K562 (cell line): Measurements from ENCODE around the gene MINK1. TPM values are rescaled to one million over a fixed set of nuclear protein-coding genes. Genes with fewer than 3 reads are reported as not detected.

ENCODE experiments used
- ATAC-seq: fragments of 200-7000 bp; cut with Tn5 transposase; 3 replicates; pipeline ENCODE4 v1.9.1; 2020; ENCODE audit warnings: moderate library complexity
- BruUV-seq: library from RNA; stranded (reverse); fragments of 400-500 nt; replicated peaks from 2 replicates; lab custom pipeline; 2021; lab: Mats Ljungman, UMichigan
- CTCF ChIA-PET: fragments of 300-600 bp; formaldehyde crosslinking; extraction: SDS; loops from one replicate; lab custom pipeline; 2021; ENCODE audit warnings: low intra/inter-chr PET ratio; lab: Yijun Ruan, JAX
- POLR2A ChIA-PET: fragments of 300-600, 350-650 bp; sonication (Branson Sonifier 250); formaldehyde crosslinking; extraction: SDS; loops from one replicate; lab custom pipeline; 2021; ENCODE audit warnings: antibody characterized with exemption, inconsistent platforms; lab: Yijun Ruan, JAX
- DNase-seq, 4 experiments: peaks; one replicate each; pipeline versions ENCODE4 v3.0.0 to v3.0.0-alpha.2; 2011 to 2018; ENCODE audit warnings: low spot score in 3 of 4, mixed read lengths in 3 of 4; ENCODE audit errors: extremely low read depth in 1 of 4
- FAIRE-seq: peaks from 2 replicates; lab custom pipeline; 2011; peaks lifted over from hg19 to GRCh38; lab: Jason Lieb, UNC
- H2AFZ ChIP-seq: 2 replicates; pipeline ENCODE4 v1.6.0; 2011; ENCODE audit warnings: low read depth, low read length, control low read depth, inconsistent platforms
- H3K27ac ChIP-seq: fragments of 200-600 bp; 3 replicates; pipeline ENCODE4 v1.8.0; 2011; ENCODE audit warnings: low read depth, mild to moderate bottlenecking, control low read depth, inconsistent platforms, low read length, moderate library complexity, mixed read lengths; ENCODE audit errors: extremely low read depth
- H3K27me3 ChIP-seq, 2 experiments: fragments of 300-600 bp in 1 of 2; 2 replicates in 1 of 2; 3 replicates in 1 of 2; pipeline versions ENCODE4 v1.6.0 to v1.8.0; 2011; ENCODE audit warnings: inconsistent platforms in 2 of 2, low read length in 2 of 2, mild to moderate bottlenecking in 1 of 2, mixed read lengths in 1 of 2, moderate library complexity in 1 of 2; ENCODE audit not compliant: control insufficient read depth in 2 of 2, insufficient read depth in 2 of 2
- H3K36me3 ChIP-seq: fragments of 300-600 bp; 3 replicates; pipeline ENCODE4 v1.8.0; 2011; ENCODE audit warnings: mild to moderate bottlenecking, low read length, inconsistent platforms; ENCODE audit not compliant: control insufficient read depth, insufficient read depth
- H3K4me1 ChIP-seq, 2 experiments: fragments of 200-600 bp in 1 of 2; replicated peaks in 1 of 2; 2 replicates in 1 of 2; 3 replicates in 1 of 2; pipeline versions ENCODE4 v1.5.1 to v1.8.0; 2011; ENCODE audit warnings: inconsistent platforms in 2 of 2, low read length in 2 of 2, mild to moderate bottlenecking in 1 of 2, mixed read lengths in 1 of 2, moderate library complexity in 1 of 2; ENCODE audit not compliant: control insufficient read depth in 2 of 2, insufficient read depth in 2 of 2
- H3K4me2 ChIP-seq: 2 replicates; pipeline ENCODE4 v1.6.1; 2011; ENCODE audit warnings: low read length, control low read depth, inconsistent platforms, mixed read lengths; ENCODE audit not compliant: insufficient read depth
- H3K4me3 ChIP-seq: fragments of 200-600 bp; sonication (generic), shearing (Covaris generic); 2 replicates; pipeline ENCODE4 v1.5.1; 2016; ENCODE audit warnings: control low read depth, inconsistent platforms
- H3K79me2 ChIP-seq: fragments of 200-600 bp; 3 replicates; pipeline ENCODE4 v1.8.0; 2011; ENCODE audit warnings: low read length, inconsistent platforms; ENCODE audit not compliant: control insufficient read depth, insufficient read depth
- H3K9ac ChIP-seq, 2 experiments: 2 replicates each; pipeline versions ENCODE4 v1.6.0 to v1.6.1; 2011; ENCODE audit warnings: low read depth in 2 of 2, low read length in 2 of 2, control low read depth in 1 of 2, inconsistent platforms in 1 of 2, mild to moderate bottlenecking in 1 of 2, mixed read lengths in 1 of 2; ENCODE audit not compliant: insufficient read depth in 1 of 2
- H3K9me1 ChIP-seq: one replicate; pipeline ENCODE4 v1.6.0; 2011; ENCODE audit warnings: inconsistent platforms, mild to moderate bottlenecking, low read length, moderate library complexity; ENCODE audit not compliant: control insufficient read depth, insufficient read depth
- H3K9me3 ChIP-seq: replicated peaks from 2 replicates; pipeline ENCODE4 v1.5.1; 2011; ENCODE audit warnings: low read depth, low read length, inconsistent platforms; ENCODE audit not compliant: control insufficient read depth, insufficient read depth
- H4K20me1 ChIP-seq: replicated peaks from 2 replicates; pipeline ENCODE4 v1.6.1; 2011; ENCODE audit warnings: low read length, inconsistent platforms, mixed read lengths; ENCODE audit not compliant: control insufficient read depth, insufficient read depth
- BRD4 ChIP-seq: fragments of 200-600 bp; sonication (generic); IDR thresholded peaks from 2 replicates; pipeline ENCODE4 v1.6.1; 2017; ENCODE audit warnings: inconsistent platforms
- HNRNPLL ChIP-seq: fragments of 200-400 bp; formaldehyde crosslinking; IDR thresholded peaks from 2 replicates; pipeline ENCODE4 v1.6.1; 2017; ENCODE audit warnings: low read length, low read depth, mild to moderate bottlenecking; ENCODE audit not compliant: poor library complexity, severe bottlenecking
- KLF16 ChIP-seq: IDR thresholded peaks from 2 replicates; pipeline ENCODE4 v1.6.1; 2016; ENCODE audit warnings: antibody characterized with exemption
- KLF6 ChIP-seq: fragments of 250-450 bp; sonication (Bioruptor Pico); IDR thresholded peaks from 2 replicates; pipeline ENCODE4 v1.4.0; 2020; ENCODE audit warnings: mild to moderate bottlenecking, moderate library complexity, borderline replicate concordance
- MEF2A ChIP-seq: IDR thresholded peaks from 2 replicates; pipeline ENCODE4 v1.6.1; 2011; ENCODE audit warnings: low read depth, mild to moderate bottlenecking, low read length, moderate library complexity; ENCODE audit not compliant: control insufficient read depth
- RFX1 ChIP-seq: fragments of 450-650 bp; IDR thresholded peaks from 2 replicates; pipeline ENCODE4 v1.6.1; 2016; ENCODE audit warnings: mild to moderate bottlenecking, moderate library complexity
- SMARCA4 ChIP-seq: fragments of 450-650 bp; IDR thresholded peaks from 2 replicates; pipeline ENCODE4 v1.6.1; 2016
- STAT5B ChIP-seq: fragments of 250-450 bp; sonication (Bioruptor Pico); IDR thresholded peaks from 2 replicates; pipeline ENCODE4 v1.8.0; 2021; ENCODE audit warnings: mild to moderate bottlenecking, inconsistent platforms
- ZNF764 ChIP-seq: fragments of 250-450 bp; sonication (Bioruptor Pico); IDR thresholded peaks from 2 replicates; pipeline ENCODE4 v1.4.0; 2020; ENCODE audit warnings: low read depth, mild to moderate bottlenecking, moderate library complexity
- WGBS: fragments of 100-300 bp; shearing (Covaris generic); methylation state at CpG from one replicate; pipeline ENCODE4 v1.1.6; 2016; ENCODE audit warnings: low coverage, mixed read lengths; ENCODE audit not compliant: insufficient coverage; ENCODE audit errors: missing lambda C conversion rate; 5-methylcytosine and 5-hydroxymethylcytosine counted together
- in situ Hi-C: fragments of 300-500 bp; cut with MboI; formaldehyde crosslinking; loops from 4 replicates; pipeline ENCODE4 v1.15.0; 2018; ENCODE audit warnings: inconsistent platforms, mixed read lengths
- intact Hi-C: fragments of 100-400 bp; cut with micrococcal nuclease; formaldehyde crosslinking; loops from 2 replicates; pipeline ENCODE4 v1.14.2; 2022
- polyA plus RNA-seq, 8 experiments: library from polyadenylated mRNA; depleted of rRNA in 4 of 8; stranded (reverse) in 5 of 8; unstranded in 3 of 8; fragments of >200 nt; fragmentation: Nextera tagmentation in 2 of 8; fragmentation: Illumina TruSeq in 1 of 8; extraction: Ambion mirVana in 2 of 8; extraction: Trizol in 1 of 8; gene quantifications; 2 replicates each; pipeline versions ENCODE4 v1.2.1 to v1.2.3, GENCODE V29; 2011 to 2014; ENCODE audit warnings: inconsistent platforms in 1 of 8, missing spikeins in 1 of 8
- total RNA-seq, 7 experiments: library from RNA; depleted of rRNA in 6 of 7; stranded (reverse); fragments of >200 nt in 6 of 7; fragmentation: Illumina TruSeq in 2 of 7; extraction: Trizol in 2 of 7; gene quantifications; 2 replicates each; pipeline versions ENCODE4 v1.2.1 to v1.2.3, GENCODE V29; 2011 to 2021; ENCODE audit warnings: low replicate concordance in 1 of 7

MINK1 gene
- total and polyA plus RNA-seq, 9 of the 15 experiments (the other 6 are each of a cell fraction or from before 2014, with no cell fraction given): 0.11 to 54.2 (median 14.9) TPM

DNA sequence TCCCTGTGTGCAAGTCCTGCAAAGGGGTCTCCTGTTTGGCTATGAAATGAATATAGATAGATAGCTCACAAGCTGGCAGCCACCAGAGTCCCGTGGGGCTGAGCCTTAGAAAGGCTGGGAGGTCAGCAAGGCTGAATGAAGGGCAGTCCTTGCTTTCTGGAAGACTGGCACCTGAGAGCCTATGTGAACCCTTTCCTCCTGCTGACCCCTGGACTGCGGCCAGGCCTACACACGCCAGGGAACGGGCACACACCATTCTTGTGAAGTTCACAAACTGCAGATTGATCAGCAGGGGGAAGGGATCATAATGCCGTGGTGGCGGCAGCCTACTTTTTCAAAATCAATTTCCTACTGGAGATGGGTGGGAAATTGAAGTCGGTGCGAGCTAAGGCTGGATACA, 65.2 kb downstream of the MINK1 start:
- peaks cover 33% of the 10 kb centered on the region; the same call in 2 of the 3 replicates for H3K36me3 ChIP-seq
- intact Hi-C loops: no loop called here
- no peak overlapping the region for H3K4me3 ChIP-seq
- H3K9me1 ChIP-seq: peaks cover 1% of the 10 kb centered on the region
- H3K27me3 ChIP-seq: no peaks in the 10 kb centered on the region
- POLR2A ChIA-PET: no interaction called here
- H3K9ac ChIP-seq: no peak overlapping the region
- in situ Hi-C loops: no loop called here
- no peak for ATAC-seq
- H3K9me3 ChIP-seq: no peaks in the 10 kb centered on the region
- no TSS peak for BruUV-seq
- H3K4me2 ChIP-seq: no peak overlapping the region
- TF ChIP-seq RFX1 (no peak), BRD4 (no peak), HNRNPLL (no peak), ZNF764 (no peak), SMARCA4 (no peak), KLF16 (no peak), STAT5B (CRISPR knock-in tag) (no peak), MEF2A (no peak), KLF6 (CRISPR knock-in tag) (no peak)
- TF ChIP-seq, all 486 proteins: peak for 0
- CTCF ChIA-PET: no interaction called here
- DNase-seq (no peak), FAIRE-seq (no peak)
- no peak overlapping the region for H2AFZ ChIP-seq
- no peaks in the 10 kb centered on the region for H4K20me1 ChIP-seq
- peaks cover 12 to 33% of the 10 kb centered on the region in 2 experiments for H3K4me1 ChIP-seq
- H3K27ac ChIP-seq: no peak overlapping the region
- 93% methylated on average over 6 of the region's 8 CpGs for WGBS
- no peaks in the 10 kb centered on the region for H3K79me2 ChIP-seq
